GM04504 (cell line): ENCODE data around the gene ARHGAP32.

ENCODE experiments used
- DNase-seq: peaks from one replicate; pipeline ENCODE4 v3.0.0-alpha.2; 2012; ENCODE audit warnings: low read depth

Gene ARHGAP32

GRCh38 chr11:129115652-129116586 is 76.2 kb downstream of the ARHGAP32 start:
- peak; percentile 12 for DNase-seq

- no peak for DNase-seq
These were observed 82.4 kb downstream of the ARHGAP32 start for GRCh38 chr11:129109701-129110100.

- DNase-seq, result no peak
These were observed 85.3 kb downstream of the ARHGAP32 start for GRCh38 chr11:129106788-129107187.

GRCh38 chr11:129102756-129103155 is 89.4 kb downstream of the ARHGAP32 start:
- DNase-seq, result no peak

- DNase-seq, result no peak
These were observed 89.9 kb downstream of the ARHGAP32 start for GRCh38 chr11:129102225-129102624.

GRCh38 chr11:129093283-129093682 is 98.8 kb downstream of the ARHGAP32 start:
- no peak for DNase-seq

- DNase-seq, result no peak
These were observed 102.1 kb downstream of the ARHGAP32 start for GRCh38 chr11:129090056-129090455.

GRCh38 chr11:129089279-129089678 is 102.8 kb downstream of the ARHGAP32 start:
- no peak for DNase-seq

GRCh38 chr11:129086976-129087375 is 105.1 kb downstream of the ARHGAP32 start:
- DNase-seq, result no peak

- DNase-seq, result no peak
These were observed 114.9 kb downstream of the ARHGAP32 start for GRCh38 chr11:129077191-129077590.

GRCh38 chr11:129075757-129076156 is 116.4 kb downstream of the ARHGAP32 start:
- DNase-seq, result no peak

GRCh38 chr11:129067454-129067853 is 124.7 kb downstream of the ARHGAP32 start:
- no peak for DNase-seq

- DNase-seq, result no peak
These were observed 125.9 kb downstream of the ARHGAP32 start for GRCh38 chr11:129066229-129066628.

- DNase-seq, result no peak
These were observed 129.0 kb downstream of the ARHGAP32 start for GRCh38 chr11:129063118-129063517.

- DNase-seq, result peak; percentile 13
These were observed 130.5 kb downstream of the ARHGAP32 start for GRCh38 chr11:129061492-129062230.

GRCh38 chr11:129056916-129057315 is 135.2 kb downstream of the ARHGAP32 start:
- DNase-seq, result no peak

- no peak for DNase-seq
These were observed 136.9 kb downstream of the ARHGAP32 start for GRCh38 chr11:129055196-129055595.

- DNase-seq, result no peak
These were observed 143.2 kb downstream of the ARHGAP32 start for GRCh38 chr11:129048911-129049310.

- no peak for DNase-seq
These were observed 147.0 kb downstream of the ARHGAP32 start for GRCh38 chr11:129045150-129045549.

- DNase-seq, result no peak
These were observed 149.6 kb downstream of the ARHGAP32 start for GRCh38 chr11:129042503-129042902.

GRCh38 chr11:129041611-129042018 is 150.5 kb downstream of the ARHGAP32 start:
- peak; percentile 17 for DNase-seq

- no peak for DNase-seq
These were observed 151.2 kb downstream of the ARHGAP32 start for GRCh38 chr11:129040934-129041333.

- no peak for DNase-seq
These were observed 156.9 kb downstream of the ARHGAP32 start for GRCh38 chr11:129035244-129035643.
